HEK293 (cell line): ENCODE results near the gene SAMD9.

Experiments used
- CTCF ChIA-PET: fragments of 350-600 bp; formaldehyde crosslinking; extraction: SDS; loops from one replicate; lab custom pipeline; 2021; ENCODE audit warnings: antibody characterized with exemption; lab: Yijun Ruan, JAX
- POLR2A ChIA-PET: fragments of 300-600 bp; formaldehyde crosslinking; extraction: SDS; loops from one replicate; lab custom pipeline; 2020; ENCODE audit warnings: antibody characterized with exemption, inconsistent platforms; lab: Yijun Ruan, JAX
- H3K27ac ChIP-seq: fragments of 200-500 bp; sonication (Bioruptor generic); 2 replicates; pipeline ENCODE4 v1.5.1; 2014; ENCODE audit warnings: low read depth, low read length, control low read depth, inconsistent platforms; ENCODE audit errors: extremely low read depth
- H3K36me3 ChIP-seq, 2 experiments: fragments of 200-500 bp in 1 of 2; sonication (Bioruptor generic) in 1 of 2; 1 replicate in 1 of 2; 2 replicates in 1 of 2; pipeline ENCODE4 v1.5.1; 2014 to 2017; ENCODE audit warnings: inconsistent platforms in 2 of 2, low read length in 2 of 2; ENCODE audit not compliant: control insufficient read depth in 2 of 2, insufficient read depth in 1 of 2
- H3K4me1 ChIP-seq: fragments of 200-500 bp; sonication (Bioruptor generic); 2 replicates; pipeline ENCODE4 v1.5.1; 2014; ENCODE audit warnings: mild to moderate bottlenecking, low read length, inconsistent platforms; ENCODE audit not compliant: control insufficient read depth, insufficient read depth
- H3K4me3 ChIP-seq: 2 replicates; pipeline ENCODE4 v1.5.1; 2011; ENCODE audit warnings: low read depth, mild to moderate bottlenecking, control low read depth, low read length, moderate library complexity
- H3K9me3 ChIP-seq: fragments of 200-500 bp; sonication (Bioruptor generic); 2 replicates; pipeline ENCODE4 v1.5.1; 2014; ENCODE audit warnings: low read depth, low read length, inconsistent platforms; ENCODE audit not compliant: control insufficient read depth, insufficient read depth
- EGR2 ChIP-seq: fragments of 450-650 bp; formaldehyde crosslinking; IDR thresholded peaks from 2 replicates; pipeline ENCODE4 v1.5.1; 2016; ENCODE audit warnings: low read depth, missing biosample characterization, missing genetic modification characterization
- FEZF1 ChIP-seq: fragments of 450-650 bp; formaldehyde crosslinking; IDR thresholded peaks from 2 replicates; pipeline ENCODE4 v1.5.1; 2016; ENCODE audit warnings: missing biosample characterization, missing genetic modification characterization
- HOXA7 ChIP-seq: sonication (generic); formaldehyde crosslinking; IDR thresholded peaks from 2 replicates; pipeline ENCODE4 v1.8.1; 2022; ENCODE audit warnings: missing genetic modification reagents, borderline replicate concordance
- MEIS1 ChIP-seq: sonication (generic); formaldehyde crosslinking; IDR thresholded peaks from 2 replicates; pipeline ENCODE4 v1.8.1; 2022; ENCODE audit warnings: missing genetic modification reagents, mild to moderate bottlenecking, borderline replicate concordance
- OSR2 ChIP-seq: fragments of 450-650 bp; formaldehyde crosslinking; IDR thresholded peaks from 2 replicates; pipeline ENCODE4 v1.5.1; 2016; ENCODE audit warnings: missing biosample characterization, missing genetic modification characterization
- PRDM10 ChIP-seq: fragments of 450-650 bp; formaldehyde crosslinking; IDR thresholded peaks from 2 replicates; pipeline ENCODE4 v1.5.1; 2016; ENCODE audit warnings: missing biosample characterization, missing genetic modification characterization
- WT1 ChIP-seq: fragments of 450-650 bp; formaldehyde crosslinking; IDR thresholded peaks from 2 replicates; pipeline ENCODE4 v1.5.1; 2016; ENCODE audit warnings: missing biosample characterization, missing genetic modification characterization
- ZBTB1 ChIP-seq: fragments of 450-650 bp; formaldehyde crosslinking; IDR thresholded peaks from 2 replicates; pipeline ENCODE4 v1.5.1; 2016; ENCODE audit warnings: missing biosample characterization, missing genetic modification characterization
- ZNF140 ChIP-seq: fragments of 450-650 bp; formaldehyde crosslinking; IDR thresholded peaks from 2 replicates; pipeline ENCODE4 v1.5.1; 2016; ENCODE audit warnings: missing biosample characterization, missing genetic modification characterization
- ZNF404 ChIP-seq: fragments of 450-650 bp; formaldehyde crosslinking; IDR thresholded peaks from 2 replicates; pipeline ENCODE4 v1.5.1; 2017; ENCODE audit warnings: missing biosample characterization, missing genetic modification characterization
- ZNF530 ChIP-seq: fragments of 450-650 bp; formaldehyde crosslinking; IDR thresholded peaks from 2 replicates; pipeline ENCODE4 v1.5.1; 2016; ENCODE audit warnings: low read depth, missing biosample characterization, missing genetic modification characterization
- ZNF558 ChIP-seq: fragments of 450-650 bp; formaldehyde crosslinking; IDR thresholded peaks from 2 replicates; pipeline ENCODE4 v1.5.1; 2016; ENCODE audit warnings: missing biosample characterization, missing genetic modification characterization
- ZNF610 ChIP-seq: fragments of 450-650 bp; formaldehyde crosslinking; IDR thresholded peaks from 2 replicates; pipeline ENCODE4 v1.5.1; 2016; ENCODE audit warnings: missing biosample characterization, missing genetic modification characterization, borderline replicate concordance
- ZNF670 ChIP-seq: fragments of 450-650 bp; formaldehyde crosslinking; IDR thresholded peaks from 2 replicates; pipeline ENCODE4 v1.5.1; 2016; ENCODE audit warnings: missing biosample characterization, missing genetic modification characterization, low read depth
- ZNF704 ChIP-seq: fragments of 450-650 bp; formaldehyde crosslinking; IDR thresholded peaks from 2 replicates; pipeline ENCODE4 v1.5.1; 2016; ENCODE audit warnings: missing biosample characterization, missing genetic modification characterization
- ZNF768 ChIP-seq: fragments of 450-650 bp; formaldehyde crosslinking; IDR thresholded peaks from 2 replicates; pipeline ENCODE4 v1.5.1; 2018; ENCODE audit warnings: missing biosample characterization, mild to moderate bottlenecking, missing genetic modification characterization
- ZNF785 ChIP-seq: fragments of 450-650 bp; formaldehyde crosslinking; IDR thresholded peaks from 2 replicates; pipeline ENCODE4 v1.5.1; 2016; ENCODE audit warnings: missing biosample characterization, missing genetic modification characterization
- TF ChIP-seq, protein P1 (sequence below): fragments of 450-650 bp; formaldehyde crosslinking; IDR thresholded peaks from 2 replicates; pipeline ENCODE4 v1.5.0; 2017; ENCODE audit warnings: missing biosample characterization, missing genetic modification characterization, borderline replicate concordance
- TF ChIP-seq, protein P2 (sequence below): IDR thresholded peaks from 2 replicates; pipeline ENCODE4 v1.6.1; 2011; ENCODE audit warnings: mild to moderate bottlenecking, low read depth, low read length, borderline replicate concordance
- TF ChIP-seq, protein P3 (sequence below): fragments of 450-650 bp; formaldehyde crosslinking; IDR thresholded peaks from 2 replicates; pipeline ENCODE4 v1.5.1; 2016; ENCODE audit warnings: missing biosample characterization, missing genetic modification characterization

SAMD9 gene

DNA sequence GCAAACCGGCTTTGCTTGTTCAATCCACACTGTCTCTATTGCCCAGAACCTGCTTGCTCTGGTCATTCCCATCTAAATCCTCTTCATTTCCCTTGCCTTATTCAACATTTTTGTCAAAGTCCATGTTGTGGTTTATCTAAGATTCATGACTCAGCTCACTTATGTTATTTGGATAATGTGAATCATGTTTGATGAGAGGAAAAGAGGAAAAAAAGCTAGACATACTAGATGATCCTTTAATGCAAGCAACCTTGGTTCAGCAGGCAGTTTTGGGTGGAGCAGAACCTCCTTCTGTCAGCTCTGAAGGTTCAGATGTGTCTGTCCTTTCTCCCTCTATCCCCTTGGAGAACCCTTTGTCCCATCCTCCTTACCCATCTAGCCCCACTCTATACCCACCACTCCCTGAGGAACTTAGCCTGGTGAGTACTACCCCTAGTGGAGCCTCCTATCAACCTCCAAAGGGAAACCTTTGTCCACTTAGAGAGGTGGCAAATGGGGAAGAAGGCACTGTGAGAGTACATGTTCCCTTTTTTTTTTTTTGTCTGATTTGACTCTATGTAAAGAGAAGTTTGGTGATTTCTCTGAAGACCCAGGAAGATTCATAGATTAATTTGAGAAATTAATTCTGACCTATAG lies 32.5 kb upstream of the SAMD9 start:
- Histone ChIP-seq H3K4me1 (no peaks in the 10 kb centered on the region), H3K4me3 (no peak overlapping the region), H3K27ac (no peak overlapping the region), H3K36me3 (no peaks in the 10 kb centered on the region), H3K9me3 (no peaks in the 10 kb centered on the region)
- CTCF ChIA-PET = no interaction called here
- TF ChIP-seq FEZF1 (tag by site-specific recombination) = no peak
- TF ChIP-seq ZNF610 (tag by site-specific recombination) = no peak
- TF ChIP-seq ZNF404 (tag by site-specific recombination) = no peak
- TF ChIP-seq, protein P1, sequence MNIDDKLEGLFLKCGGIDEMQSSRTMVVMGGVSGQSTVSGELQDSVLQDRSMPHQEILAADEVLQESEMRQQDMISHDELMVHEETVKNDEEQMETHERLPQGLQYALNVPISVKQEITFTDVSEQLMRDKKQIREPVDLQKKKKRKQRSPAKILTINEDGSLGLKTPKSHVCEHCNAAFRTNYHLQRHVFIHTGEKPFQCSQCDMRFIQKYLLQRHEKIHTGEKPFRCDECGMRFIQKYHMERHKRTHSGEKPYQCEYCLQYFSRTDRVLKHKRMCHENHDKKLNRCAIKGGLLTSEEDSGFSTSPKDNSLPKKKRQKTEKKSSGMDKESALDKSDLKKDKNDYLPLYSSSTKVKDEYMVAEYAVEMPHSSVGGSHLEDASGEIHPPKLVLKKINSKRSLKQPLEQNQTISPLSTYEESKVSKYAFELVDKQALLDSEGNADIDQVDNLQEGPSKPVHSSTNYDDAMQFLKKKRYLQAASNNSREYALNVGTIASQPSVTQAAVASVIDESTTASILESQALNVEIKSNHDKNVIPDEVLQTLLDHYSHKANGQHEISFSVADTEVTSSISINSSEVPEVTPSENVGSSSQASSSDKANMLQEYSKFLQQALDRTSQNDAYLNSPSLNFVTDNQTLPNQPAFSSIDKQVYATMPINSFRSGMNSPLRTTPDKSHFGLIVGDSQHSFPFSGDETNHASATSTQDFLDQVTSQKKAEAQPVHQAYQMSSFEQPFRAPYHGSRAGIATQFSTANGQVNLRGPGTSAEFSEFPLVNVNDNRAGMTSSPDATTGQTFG (tag by site-specific recombination) = no peak
- no peak for TF ChIP-seq ZNF704 (tag by site-specific recombination)
- no peak for TF ChIP-seq ZNF670
- no peak for TF ChIP-seq ZNF558 (tag by site-specific recombination)
- no peak for TF ChIP-seq ZNF140 (tag by site-specific recombination)
- POLR2A ChIA-PET = no interaction called here

- H3K27ac ChIP-seq = no peak overlapping the region
- CTCF ChIA-PET = no interaction called here
- TF ChIP-seq HOXA7 (CRISPR knock-in tag) = no peak
- no peak for TF ChIP-seq ZBTB1 (tag by site-specific recombination)
- no peak for TF ChIP-seq MEIS1
- TF ChIP-seq PRDM10 (tag by site-specific recombination) = no peak
- TF ChIP-seq, protein P2, sequence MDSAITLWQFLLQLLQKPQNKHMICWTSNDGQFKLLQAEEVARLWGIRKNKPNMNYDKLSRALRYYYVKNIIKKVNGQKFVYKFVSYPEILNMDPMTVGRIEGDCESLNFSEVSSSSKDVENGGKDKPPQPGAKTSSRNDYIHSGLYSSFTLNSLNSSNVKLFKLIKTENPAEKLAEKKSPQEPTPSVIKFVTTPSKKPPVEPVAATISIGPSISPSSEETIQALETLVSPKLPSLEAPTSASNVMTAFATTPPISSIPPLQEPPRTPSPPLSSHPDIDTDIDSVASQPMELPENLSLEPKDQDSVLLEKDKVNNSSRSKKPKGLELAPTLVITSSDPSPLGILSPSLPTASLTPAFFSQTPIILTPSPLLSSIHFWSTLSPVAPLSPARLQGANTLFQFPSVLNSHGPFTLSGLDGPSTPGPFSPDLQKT = no peak
- TF ChIP-seq, protein P3, sequence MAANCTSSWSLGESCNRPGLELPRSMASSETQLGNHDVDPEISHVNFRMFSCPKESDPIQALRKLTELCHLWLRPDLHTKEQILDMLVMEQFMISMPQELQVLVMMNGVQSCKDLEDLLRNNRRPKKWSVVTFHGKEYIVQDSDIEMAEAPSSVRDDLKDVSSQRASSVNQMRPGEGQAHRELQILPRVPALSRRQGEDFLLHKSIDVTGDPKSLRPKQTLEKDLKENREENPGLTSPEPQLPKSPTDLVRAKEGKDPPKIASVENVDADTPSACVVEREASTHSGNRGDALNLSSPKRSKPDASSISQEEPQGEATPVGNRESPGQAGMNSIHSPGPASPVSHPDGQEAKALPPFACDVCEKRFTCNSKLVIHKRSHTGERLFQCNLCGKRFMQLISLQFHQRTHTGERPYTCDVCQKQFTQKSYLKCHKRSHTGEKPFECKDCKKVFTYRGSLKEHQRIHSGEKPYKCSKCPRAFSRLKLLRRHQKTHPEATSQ (tag by site-specific recombination) = no peak
- TF ChIP-seq ZNF610 (tag by site-specific recombination) = no peak
- no peak for TF ChIP-seq ZNF785
- no peak for TF ChIP-seq ZNF530 (tag by site-specific recombination)
- no peak for TF ChIP-seq WT1 (tag by site-specific recombination)
- TF ChIP-seq EGR2 (tag by site-specific recombination) = no peak
- no peak for TF ChIP-seq OSR2
- no peak for TF ChIP-seq ZNF768 (tag by site-specific recombination)
- H3K4me3 ChIP-seq = no peak overlapping the region
- H3K9me3 ChIP-seq = no peaks in the 10 kb centered on the region
- no peaks in the 10 kb centered on the region for H3K36me3 ChIP-seq
- H3K4me1 ChIP-seq = no peaks in the 10 kb centered on the region
- POLR2A ChIA-PET = no interaction called here
These were observed 30.9 kb upstream of the SAMD9 start for GRCh38 chr7:93148727-93149126.
